GM19193 (cell line): ENCODE data around the gene HMGXB3.

Source experiments
- POLR2A ChIP-seq: IDR thresholded peaks from 4 replicates; pipeline ENCODE4 v1.6.1; 2011; ENCODE audit not compliant: insufficient read depth, insufficient read length; ENCODE audit errors: extremely low read depth

Gene HMGXB3

GRCh38 chr5:150101023-150101422 is 100.5 kb downstream of the HMGXB3 start:
- no peak for TF ChIP-seq POLR2A
